Measurements from ENCODE around the gene CD37.

- TF ChIP-seq GATA2 (IDR thresholded peaks at IDR 0.05; ENCODE audit: low read depth, low read length) (no peak), GATA3 (IDR thresholded peaks at IDR 0.05; ENCODE audit: low read depth, low read length) (no peak)
Observed at GRCh38 chr19:49333811-49334288, 1.4 kb upstream of the CD37 start.

Data from SH-SY5Y (cell line).